Measurements from ENCODE around the gene ZNF646.

DNA sequence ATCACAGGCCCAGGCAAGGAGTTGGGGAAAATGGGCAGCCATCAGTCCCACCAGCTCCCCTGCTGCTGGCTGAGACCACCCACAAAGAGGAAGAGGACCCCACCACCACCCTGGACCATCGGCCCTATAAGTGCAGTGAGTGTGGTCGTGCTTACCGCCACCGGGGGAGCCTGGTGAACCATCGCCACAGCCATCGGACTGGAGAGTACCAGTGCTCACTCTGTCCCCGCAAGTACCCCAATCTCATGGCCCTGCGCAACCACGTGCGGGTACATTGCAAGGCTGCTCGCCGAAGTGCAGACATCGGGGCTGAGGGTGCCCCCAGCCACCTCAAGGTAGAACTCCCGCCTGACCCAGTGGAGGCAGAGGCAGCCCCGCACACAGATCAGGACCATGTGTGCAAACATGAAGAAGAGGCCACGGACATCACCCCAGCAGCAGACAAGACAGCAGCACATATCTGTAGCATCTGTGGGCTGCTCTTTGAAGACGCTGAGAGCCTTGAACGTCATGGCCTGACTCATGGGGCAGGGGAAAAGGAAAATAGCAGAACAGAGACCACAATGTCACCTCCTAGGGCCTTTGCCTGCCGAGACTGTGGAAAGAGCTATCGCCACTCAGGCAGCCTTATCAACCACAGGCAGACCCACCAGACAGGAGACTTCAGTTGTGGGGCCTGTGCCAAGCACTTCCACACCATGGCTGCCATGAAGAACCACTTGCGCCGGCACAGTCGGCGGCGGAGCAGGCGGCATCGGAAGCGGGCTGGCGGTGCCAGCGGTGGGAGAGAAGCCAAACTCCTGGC lies 3.6 kb downstream of the ZNF646 start:
- TF ChIP-seq EP300 (IDR thresholded peaks at IDR 0.05) (no peak), POLR2AphosphoS5 (IDR thresholded peaks at IDR 0.05) (no peak)
- TF ChIP-seq, protein P1, sequence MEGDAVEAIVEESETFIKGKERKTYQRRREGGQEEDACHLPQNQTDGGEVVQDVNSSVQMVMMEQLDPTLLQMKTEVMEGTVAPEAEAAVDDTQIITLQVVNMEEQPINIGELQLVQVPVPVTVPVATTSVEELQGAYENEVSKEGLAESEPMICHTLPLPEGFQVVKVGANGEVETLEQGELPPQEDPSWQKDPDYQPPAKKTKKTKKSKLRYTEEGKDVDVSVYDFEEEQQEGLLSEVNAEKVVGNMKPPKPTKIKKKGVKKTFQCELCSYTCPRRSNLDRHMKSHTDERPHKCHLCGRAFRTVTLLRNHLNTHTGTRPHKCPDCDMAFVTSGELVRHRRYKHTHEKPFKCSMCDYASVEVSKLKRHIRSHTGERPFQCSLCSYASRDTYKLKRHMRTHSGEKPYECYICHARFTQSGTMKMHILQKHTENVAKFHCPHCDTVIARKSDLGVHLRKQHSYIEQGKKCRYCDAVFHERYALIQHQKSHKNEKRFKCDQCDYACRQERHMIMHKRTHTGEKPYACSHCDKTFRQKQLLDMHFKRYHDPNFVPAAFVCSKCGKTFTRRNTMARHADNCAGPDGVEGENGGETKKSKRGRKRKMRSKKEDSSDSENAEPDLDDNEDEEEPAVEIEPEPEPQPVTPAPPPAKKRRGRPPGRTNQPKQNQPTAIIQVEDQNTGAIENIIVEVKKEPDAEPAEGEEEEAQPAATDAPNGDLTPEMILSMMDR (IDR thresholded peaks at IDR 0.05) = no peak

Data from upper lobe of left lung (tissue), 4 donors.